ENCODE measurements around the gene EPHB3.

- no peak for TF ChIP-seq CTCF (IDR thresholded peaks at IDR 0.05 in 4 of 5, conservative IDR thresholded peaks at IDR 0.05 in 1 of 5)
- no peak for TF ChIP-seq POLR2A (IDR thresholded peaks at IDR 0.05)
Observed at GRCh38 chr3:184552296-184552695, 9.3 kb upstream of the EPHB3 start.

Data from gastrocnemius medialis (tissue), 4 donors.